Tibial nerve (tissue), 4 donors: ENCODE measurements around the gene ASTN1.

Experiments
- EP300 ChIP-seq, 2 donors: sonication (generic); formaldehyde crosslinking; IDR thresholded peaks; one replicate each; pipeline ENCODE4 v1.6.1; 2017; ENCODE audit warnings: antibody characterized with exemption in 2 of 2, mild to moderate bottlenecking in 1 of 2
- POLR2A ChIP-seq, 2 donors: fragments of 450-650 bp; IDR thresholded peaks; one replicate each; pipeline ENCODE4 v1.6.1; 2017; ENCODE audit warnings: antibody characterized with exemption in 2 of 2, mild to moderate bottlenecking in 2 of 2, moderate library complexity in 2 of 2
- TF ChIP-seq, protein P1 (sequence below), 5 experiments: fragments of 200-600 bp in 3 of 5; fragments of 450-650 bp in 2 of 5; sonication (generic) in 3 of 5; IDR thresholded peaks; one replicate each; pipeline ENCODE4 v1.5.1; 2016 to 2019; ENCODE audit warnings: antibody characterized with exemption in 5 of 5, mild to moderate bottlenecking in 3 of 5, moderate library complexity in 2 of 5

DNA sequence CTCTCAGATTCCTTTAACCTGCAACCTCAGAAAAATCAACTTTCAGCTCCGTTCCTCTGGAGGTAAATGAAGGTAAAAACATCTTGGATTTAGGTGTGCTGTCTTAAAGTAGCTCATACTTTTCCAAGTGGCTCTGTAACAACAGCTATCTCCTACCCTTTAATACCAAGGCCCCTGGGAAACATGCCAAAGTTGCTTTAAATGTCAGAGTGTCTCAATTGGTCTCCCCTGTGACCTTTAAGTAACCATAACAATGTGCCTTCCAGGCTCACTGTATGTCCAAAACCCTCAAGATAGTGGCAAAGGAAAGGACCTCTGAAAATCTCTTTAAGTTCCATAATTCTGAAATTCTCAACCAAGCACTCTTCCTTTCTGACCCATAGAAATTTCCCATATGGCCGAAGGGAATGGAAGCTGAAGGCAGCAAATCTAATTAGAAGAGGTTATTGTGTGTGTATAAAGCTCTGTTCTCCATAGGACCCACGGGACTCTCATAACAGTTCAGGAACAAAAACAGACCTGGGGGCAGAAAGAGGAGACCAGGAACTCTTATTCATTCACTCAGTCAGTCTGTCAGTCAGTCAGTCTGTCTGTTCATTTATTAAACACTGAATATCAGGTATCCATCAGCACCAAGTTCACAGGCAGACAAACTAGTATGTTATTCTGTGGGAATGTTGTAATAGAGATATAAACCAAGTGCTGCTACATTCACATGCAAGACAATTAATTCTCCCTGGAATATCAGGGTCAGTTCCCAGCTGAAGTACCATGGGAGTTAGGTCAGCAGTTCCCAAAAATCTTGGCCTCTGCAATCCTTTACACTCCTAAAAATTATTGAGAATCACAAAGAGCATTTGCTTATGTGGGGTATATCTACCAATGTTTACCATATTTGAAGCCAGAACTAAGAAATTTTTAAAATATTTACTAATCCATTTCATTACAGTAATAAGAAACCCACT is 19.1 kb downstream of the ASTN1 start:
- TF ChIP-seq, protein P1, sequence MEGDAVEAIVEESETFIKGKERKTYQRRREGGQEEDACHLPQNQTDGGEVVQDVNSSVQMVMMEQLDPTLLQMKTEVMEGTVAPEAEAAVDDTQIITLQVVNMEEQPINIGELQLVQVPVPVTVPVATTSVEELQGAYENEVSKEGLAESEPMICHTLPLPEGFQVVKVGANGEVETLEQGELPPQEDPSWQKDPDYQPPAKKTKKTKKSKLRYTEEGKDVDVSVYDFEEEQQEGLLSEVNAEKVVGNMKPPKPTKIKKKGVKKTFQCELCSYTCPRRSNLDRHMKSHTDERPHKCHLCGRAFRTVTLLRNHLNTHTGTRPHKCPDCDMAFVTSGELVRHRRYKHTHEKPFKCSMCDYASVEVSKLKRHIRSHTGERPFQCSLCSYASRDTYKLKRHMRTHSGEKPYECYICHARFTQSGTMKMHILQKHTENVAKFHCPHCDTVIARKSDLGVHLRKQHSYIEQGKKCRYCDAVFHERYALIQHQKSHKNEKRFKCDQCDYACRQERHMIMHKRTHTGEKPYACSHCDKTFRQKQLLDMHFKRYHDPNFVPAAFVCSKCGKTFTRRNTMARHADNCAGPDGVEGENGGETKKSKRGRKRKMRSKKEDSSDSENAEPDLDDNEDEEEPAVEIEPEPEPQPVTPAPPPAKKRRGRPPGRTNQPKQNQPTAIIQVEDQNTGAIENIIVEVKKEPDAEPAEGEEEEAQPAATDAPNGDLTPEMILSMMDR (IDR thresholded peaks at IDR 0.05): no peak
- TF ChIP-seq POLR2A (IDR thresholded peaks at IDR 0.05): no peak
- TF ChIP-seq EP300 (IDR thresholded peaks at IDR 0.05): no peak
